ENCODE results near the gene C22orf23. TPM values are rescaled to one million over a fixed set of nuclear protein-coding genes. Genes with fewer than 3 reads are reported as not detected.

The C22orf23 gene
- total RNA-seq, 1 experiment from 2014 or later = 0.52 TPM

DNA sequence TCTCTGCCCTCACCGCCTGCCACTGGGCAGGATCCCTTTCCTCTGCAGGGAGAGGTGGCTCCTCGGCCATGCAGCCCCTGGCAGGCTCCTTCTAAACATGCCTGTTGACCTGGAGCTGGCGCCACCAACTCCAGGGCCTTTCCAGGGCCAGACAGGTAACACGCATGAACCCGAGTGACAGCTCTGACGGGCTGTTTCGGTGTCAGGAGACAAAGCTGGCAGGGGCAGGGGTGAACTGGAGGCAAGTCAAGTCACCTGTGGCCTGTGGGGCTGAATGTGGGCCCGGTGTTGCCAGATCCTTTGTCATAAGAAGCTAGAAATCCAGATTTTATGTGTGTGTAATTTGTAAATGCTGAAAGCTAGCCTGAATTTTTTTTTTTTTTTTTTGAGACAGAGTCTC lies 11.3 kb downstream of the C22orf23 start:
- H3K4me3 Mint-ChIP-seq (ENCODE audit: low read depth, unreplicated experiment) = no peak overlapping the region
- H3K4me1 Mint-ChIP-seq (ENCODE audit: low read depth, unreplicated experiment) = no peaks in the 10 kb centered on the region
- H3K9me3 Mint-ChIP-seq (ENCODE audit: low read depth, unreplicated experiment) = no peaks in the 10 kb centered on the region
- no TSS peak for BruUV-seq (replicated peaks)
- intact Hi-C loops (cut with micrococcal nuclease; ENCODE audit: unreplicated experiment) = no loop called here
- H3K27me3 Mint-ChIP-seq (ENCODE audit: unreplicated experiment) = no peaks in the 10 kb centered on the region
- DNase-seq = no peak
- CTCF ChIA-PET = no interaction called here
- no peak overlapping the region for H3K27ac Mint-ChIP-seq (ENCODE audit: unreplicated experiment)
- peaks cover 75% of the 10 kb centered on the region for H3K36me3 Mint-ChIP-seq (ENCODE audit: insufficient read depth, unreplicated experiment)
- TF ChIP-seq, protein P1, sequence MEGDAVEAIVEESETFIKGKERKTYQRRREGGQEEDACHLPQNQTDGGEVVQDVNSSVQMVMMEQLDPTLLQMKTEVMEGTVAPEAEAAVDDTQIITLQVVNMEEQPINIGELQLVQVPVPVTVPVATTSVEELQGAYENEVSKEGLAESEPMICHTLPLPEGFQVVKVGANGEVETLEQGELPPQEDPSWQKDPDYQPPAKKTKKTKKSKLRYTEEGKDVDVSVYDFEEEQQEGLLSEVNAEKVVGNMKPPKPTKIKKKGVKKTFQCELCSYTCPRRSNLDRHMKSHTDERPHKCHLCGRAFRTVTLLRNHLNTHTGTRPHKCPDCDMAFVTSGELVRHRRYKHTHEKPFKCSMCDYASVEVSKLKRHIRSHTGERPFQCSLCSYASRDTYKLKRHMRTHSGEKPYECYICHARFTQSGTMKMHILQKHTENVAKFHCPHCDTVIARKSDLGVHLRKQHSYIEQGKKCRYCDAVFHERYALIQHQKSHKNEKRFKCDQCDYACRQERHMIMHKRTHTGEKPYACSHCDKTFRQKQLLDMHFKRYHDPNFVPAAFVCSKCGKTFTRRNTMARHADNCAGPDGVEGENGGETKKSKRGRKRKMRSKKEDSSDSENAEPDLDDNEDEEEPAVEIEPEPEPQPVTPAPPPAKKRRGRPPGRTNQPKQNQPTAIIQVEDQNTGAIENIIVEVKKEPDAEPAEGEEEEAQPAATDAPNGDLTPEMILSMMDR (IDR thresholded peaks at IDR 0.05; ENCODE audit: unreplicated experiment) = no peak

DNA sequence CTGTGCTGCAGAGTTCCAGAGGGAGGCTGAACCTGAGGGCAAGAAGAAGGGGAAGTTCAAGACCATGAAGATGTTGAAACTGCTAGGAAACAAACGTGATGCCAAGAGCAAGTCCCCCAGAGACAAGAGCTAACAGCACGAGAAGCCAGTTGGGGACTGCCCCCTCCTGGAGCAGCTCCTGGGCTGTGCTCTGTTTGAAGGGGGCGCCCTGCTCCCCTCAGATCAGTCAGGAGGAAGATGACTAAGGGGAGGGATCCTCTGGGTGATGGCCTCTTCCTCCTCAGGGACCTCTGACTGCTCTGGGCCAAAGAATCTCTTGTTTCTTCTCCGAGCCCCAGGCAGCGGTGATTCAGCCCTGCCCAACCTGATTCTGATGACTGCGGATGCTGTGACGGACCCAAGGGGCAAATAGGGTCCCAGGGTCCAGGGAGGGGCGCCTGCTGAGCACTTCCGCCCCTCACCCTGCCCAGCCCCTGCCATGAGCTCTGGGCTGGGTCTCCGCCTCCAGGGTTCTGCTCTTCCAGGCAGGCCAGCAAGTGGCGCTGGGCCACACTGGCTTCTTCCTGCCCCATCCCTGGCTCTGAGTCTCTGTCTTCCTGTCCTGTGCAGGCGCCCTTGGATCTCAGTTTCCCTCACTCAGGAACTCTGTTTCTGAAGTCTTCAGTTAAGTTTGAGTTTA lies 12.6 kb downstream of the C22orf23 start:
- TF ChIP-seq, protein P1 (IDR thresholded peaks at IDR 0.05; ENCODE audit: unreplicated experiment) = no peak
- no peaks in the 10 kb centered on the region for H3K4me1 Mint-ChIP-seq (ENCODE audit: low read depth, unreplicated experiment)
- DNase-seq = no peak
- CTCF ChIA-PET = interaction anchor here (0.5 kb wide), 1 partner anchor 712 kb away, joined by 5 read pairs; no protein-coding TSS in a partner anchor
- H3K9me3 Mint-ChIP-seq (ENCODE audit: low read depth, unreplicated experiment) = no peaks in the 10 kb centered on the region
- intact Hi-C loops (cut with micrococcal nuclease; ENCODE audit: unreplicated experiment) = no loop called here
- no TSS peak for BruUV-seq (replicated peaks)
- H3K4me3 Mint-ChIP-seq (ENCODE audit: low read depth, unreplicated experiment) = no peak overlapping the region
- H3K27ac Mint-ChIP-seq (ENCODE audit: unreplicated experiment) = no peak overlapping the region
- H3K36me3 Mint-ChIP-seq (ENCODE audit: insufficient read depth, unreplicated experiment) = peaks cover 82% of the 10 kb centered on the region
- no peaks in the 10 kb centered on the region for H3K27me3 Mint-ChIP-seq (ENCODE audit: unreplicated experiment)

DNA sequence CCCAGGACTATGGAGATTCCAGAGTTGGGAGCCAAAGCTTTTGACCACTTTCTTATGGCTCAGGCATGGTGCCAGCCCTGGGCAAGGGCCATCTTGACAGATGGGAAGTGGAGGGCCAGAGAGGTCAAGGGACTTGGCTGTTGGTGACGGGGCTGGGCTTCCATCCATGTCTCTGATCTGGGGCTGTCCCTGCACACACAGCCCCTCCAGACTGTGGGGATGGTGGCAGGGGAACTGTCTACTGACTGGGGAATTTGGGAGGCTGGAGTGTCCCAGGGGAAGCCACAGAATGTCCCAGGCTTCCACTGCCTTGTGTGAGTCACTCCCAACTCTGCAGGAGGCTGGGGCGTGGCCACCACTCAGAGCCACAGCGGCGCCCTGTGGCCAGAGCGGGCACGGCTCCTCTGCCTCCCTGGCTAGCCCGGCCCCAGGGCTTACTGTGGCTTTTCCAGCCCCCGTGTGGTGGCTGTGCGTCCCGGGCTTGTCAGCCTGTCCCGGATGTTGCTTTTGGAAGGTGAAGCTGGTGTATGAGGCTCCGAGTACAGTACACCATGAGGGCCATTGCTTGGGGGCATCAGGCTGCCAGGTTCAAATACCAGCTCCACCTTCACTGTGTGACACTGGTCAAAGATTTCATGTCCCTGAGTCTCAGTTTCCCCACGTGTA lies 19.6 kb downstream of the C22orf23 start:
- peaks cover 64% of the 10 kb centered on the region for H3K36me3 Mint-ChIP-seq (ENCODE audit: insufficient read depth, unreplicated experiment)

GRCh38 chr22:37932821-37933578 lies 20.4 kb downstream of the C22orf23 start:
- DNase-seq = no peak
- H3K4me3 Mint-ChIP-seq (ENCODE audit: low read depth, unreplicated experiment) = peak overlapping the region; percentile 15
- H3K27me3 Mint-ChIP-seq (ENCODE audit: unreplicated experiment) = no peaks in the 10 kb centered on the region
- peak overlapping the region; percentile 64 for H3K27ac Mint-ChIP-seq (ENCODE audit: unreplicated experiment)
- intact Hi-C loops (cut with micrococcal nuclease; ENCODE audit: unreplicated experiment) = loop anchor here (5.0 kb wide), 1 partner anchor 36 kb away; no protein-coding TSS in a partner anchor
- CTCF ChIA-PET = interaction anchor here (1.2 kb wide), 1 partner anchor 21 kb away, joined by 3 read pairs; the partner anchor contains the start of genes C22orf23 and POLR2F
- no peaks in the 10 kb centered on the region for H3K9me3 Mint-ChIP-seq (ENCODE audit: low read depth, unreplicated experiment)
- TF ChIP-seq, protein P1 (IDR thresholded peaks at IDR 0.05; ENCODE audit: unreplicated experiment) = no peak
- BruUV-seq (replicated peaks) = no TSS peak
- H3K36me3 Mint-ChIP-seq (ENCODE audit: insufficient read depth, unreplicated experiment) = peaks cover 65% of the 10 kb centered on the region
- H3K4me1 Mint-ChIP-seq (ENCODE audit: low read depth, unreplicated experiment) = peaks cover 17% of the 10 kb centered on the region

More for the DNA sequence above, 19.6 kb downstream of the C22orf23 start:
- no TSS peak for BruUV-seq (replicated peaks)
- H3K4me1 Mint-ChIP-seq (ENCODE audit: low read depth, unreplicated experiment) = peaks cover 17% of the 10 kb centered on the region
- CTCF ChIA-PET = interaction anchor here (0.9 to 1.2 kb wide), 2 partner anchors 20 to 28 kb away, joined by 3 to 5 read pairs; partner anchors contain the start of genes C22orf23 and POLR2F
- peak; percentile 97 for DNase-seq
- H3K27me3 Mint-ChIP-seq (ENCODE audit: unreplicated experiment) = no peaks in the 10 kb centered on the region
- peak overlapping the region; percentile 63 for H3K27ac Mint-ChIP-seq (ENCODE audit: unreplicated experiment)
- no peaks in the 10 kb centered on the region for H3K9me3 Mint-ChIP-seq (ENCODE audit: low read depth, unreplicated experiment)
- no peak overlapping the region for H3K4me3 Mint-ChIP-seq (ENCODE audit: low read depth, unreplicated experiment)
- intact Hi-C loops (cut with micrococcal nuclease; ENCODE audit: unreplicated experiment) = loop anchor here (5.0 kb wide), 1 partner anchor 37 kb away; no protein-coding TSS in a partner anchor
- TF ChIP-seq, protein P1 (IDR thresholded peaks at IDR 0.05; ENCODE audit: unreplicated experiment) = peak; percentile 94
